HG02943 (cell line): ENCODE measurements around the gene TMC3.
A peak's percentile ranks its signal among the peaks of the same experiment; 100 is the strongest.

Experiments
- ATAC-seq: cut with Tn5 transposase; IDR thresholded peaks from one replicate; pipeline ENCODE4 v1.9.1; 2021; ENCODE audit warnings: mild to moderate bottlenecking, low read depth, moderate library complexity; ENCODE audit not compliant: unreplicated experiment

Gene TMC3

DNA sequence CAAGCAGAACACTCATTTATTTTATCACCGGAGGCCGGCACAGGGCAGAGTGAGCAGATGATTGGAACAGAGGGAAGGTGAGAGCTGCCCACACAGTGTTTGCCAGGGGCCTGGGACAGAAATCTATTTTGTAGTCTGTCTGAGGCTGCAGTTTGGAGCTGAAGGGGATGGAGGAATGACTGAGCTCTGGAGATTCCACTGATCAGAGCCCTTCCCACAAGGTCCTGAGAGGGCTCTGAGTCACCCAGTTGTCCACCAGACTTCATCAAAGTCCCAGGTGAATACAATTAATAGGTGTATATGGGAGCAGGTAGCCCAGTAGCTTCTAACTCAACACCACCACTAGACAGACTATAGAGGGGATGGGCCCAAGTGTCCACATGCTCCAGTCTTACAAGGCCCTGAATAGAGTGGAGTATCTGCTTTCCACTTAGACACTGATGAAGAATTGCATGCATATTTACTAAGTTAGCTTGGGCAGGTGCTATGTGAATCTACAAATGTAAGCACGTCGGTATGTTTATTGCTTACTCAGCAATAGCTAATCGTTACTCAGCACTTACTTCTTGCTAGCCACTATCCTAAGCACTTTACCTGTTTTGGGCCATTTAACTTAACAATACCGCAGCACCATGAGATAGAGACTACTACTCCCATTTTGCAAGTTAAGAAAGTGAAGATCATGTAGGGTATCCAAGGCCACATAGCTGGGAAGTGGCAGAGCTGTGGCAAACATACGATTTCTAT, 47.4 kb downstream of the TMC3 start:
- no peak for ATAC-seq

DNA sequence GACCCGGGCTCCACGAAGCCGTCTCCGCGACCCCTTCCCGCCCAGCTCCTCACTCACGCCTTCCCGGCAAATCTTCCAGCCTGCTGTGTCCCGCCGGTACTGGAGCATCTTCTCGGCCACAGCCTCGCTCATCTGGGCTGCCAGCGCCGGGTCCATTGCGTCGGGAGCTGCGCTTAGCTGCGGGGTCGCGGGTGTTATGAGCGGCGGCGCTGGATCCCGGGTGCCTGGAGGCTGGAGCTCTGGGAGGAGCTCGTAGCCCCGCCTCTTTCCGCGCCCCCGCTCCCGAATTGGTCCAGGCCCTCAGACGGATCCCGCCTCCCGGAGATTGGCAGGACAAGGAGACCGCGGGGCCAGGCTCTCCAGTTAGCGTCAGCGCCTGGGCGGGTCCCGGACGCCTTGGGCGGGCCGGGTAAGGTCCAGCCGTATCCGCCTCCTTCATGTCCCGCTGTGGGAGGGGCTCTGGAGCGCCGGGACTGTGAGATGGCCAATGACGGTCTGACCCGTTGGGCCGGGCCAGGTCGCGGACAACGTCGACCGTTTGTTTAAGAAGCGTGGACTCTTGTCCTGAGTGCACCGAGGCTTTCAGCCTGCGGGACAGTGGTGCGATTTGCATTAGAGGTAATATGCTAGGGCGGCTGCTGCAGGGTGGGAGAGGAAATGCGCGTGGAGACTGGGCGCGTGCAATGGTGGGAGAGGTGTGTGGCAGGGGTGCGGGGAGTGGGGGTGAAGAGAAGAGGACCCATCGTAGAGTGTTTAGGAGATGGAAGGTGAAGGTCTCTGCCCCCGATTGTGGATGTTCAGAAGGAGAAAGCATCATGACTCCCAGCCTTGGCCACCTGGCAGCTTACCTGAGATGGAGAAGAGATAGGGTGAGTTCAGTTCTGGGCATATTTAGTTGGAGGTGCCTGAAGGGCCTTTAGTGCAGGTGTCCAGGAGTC, 49.8 kb downstream of the TMC3 start, which contains the start of gene STARD5:
Gene STARD5, minus strand, starts transcription at position 198 of the 938 bp plus-strand sequence. Its CDS starts 42 bp downstream, at position 156.
- ATAC-seq, result peak; percentile 99

DNA sequence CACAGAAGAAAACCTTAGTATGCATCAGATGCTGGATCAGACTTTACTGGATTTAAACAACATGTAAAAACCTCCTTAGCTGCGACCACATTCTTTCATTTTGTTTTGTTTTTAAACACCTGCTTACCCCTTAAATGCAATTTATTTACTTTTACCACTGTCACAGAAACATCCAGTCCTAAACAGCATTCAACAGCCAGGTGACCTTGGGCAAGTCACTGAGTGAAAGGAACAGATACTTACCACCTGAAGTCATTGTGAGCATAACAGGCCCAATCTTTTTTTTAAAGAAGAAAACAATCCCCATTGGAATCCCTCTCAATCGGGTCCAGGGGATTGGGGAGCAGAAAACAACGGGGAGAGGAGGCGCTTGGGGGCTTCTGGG, 50.5 kb downstream of the TMC3 start:
- no peak for ATAC-seq

DNA sequence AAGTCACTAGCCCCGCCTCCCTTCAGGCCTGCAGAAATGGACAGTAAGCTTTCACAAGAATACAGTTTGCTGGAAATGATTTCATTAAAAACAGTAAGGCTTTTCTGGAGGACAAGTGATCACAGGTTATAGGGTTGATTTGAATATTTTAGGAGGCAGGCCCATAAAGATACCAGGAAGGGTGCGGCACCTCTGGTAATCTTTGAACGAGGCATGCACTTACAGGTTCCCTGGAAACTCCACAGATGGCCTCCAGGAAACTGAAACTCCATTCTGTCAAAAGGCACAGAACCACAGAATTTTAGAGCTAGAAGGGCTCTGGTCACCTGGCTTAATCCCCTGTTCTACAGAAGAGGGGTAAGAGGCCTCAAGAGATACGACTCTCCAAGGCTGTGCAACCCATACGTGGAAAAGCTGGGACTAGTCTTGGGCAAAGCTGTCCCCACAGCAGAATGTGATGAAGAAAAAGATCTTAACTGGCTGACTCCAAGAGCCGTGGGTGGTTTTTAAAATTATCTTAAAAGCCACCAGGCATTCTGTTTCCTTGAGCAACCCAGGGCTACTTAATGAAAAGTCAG, 51.2 kb downstream of the TMC3 start:
- ATAC-seq, result no peak

DNA sequence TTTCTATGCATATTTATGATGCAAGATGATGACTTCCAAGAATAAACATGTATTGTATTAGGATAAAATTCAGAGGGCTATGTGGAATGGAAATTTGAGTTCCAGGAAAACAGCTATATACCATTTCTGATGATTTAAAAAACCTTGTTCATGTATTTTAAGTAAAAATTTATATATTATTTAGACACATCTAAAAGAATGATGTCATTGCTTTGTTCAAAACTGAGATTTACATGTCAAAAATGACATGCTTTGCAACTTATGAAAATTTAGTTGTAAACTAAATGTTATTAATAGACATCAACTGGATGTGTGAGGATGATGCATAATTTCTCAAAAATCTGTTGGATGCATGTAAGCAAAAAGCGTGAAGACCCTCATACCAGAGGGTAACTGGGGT, 52.3 kb downstream of the TMC3 start:
- ATAC-seq, result no peak

DNA sequence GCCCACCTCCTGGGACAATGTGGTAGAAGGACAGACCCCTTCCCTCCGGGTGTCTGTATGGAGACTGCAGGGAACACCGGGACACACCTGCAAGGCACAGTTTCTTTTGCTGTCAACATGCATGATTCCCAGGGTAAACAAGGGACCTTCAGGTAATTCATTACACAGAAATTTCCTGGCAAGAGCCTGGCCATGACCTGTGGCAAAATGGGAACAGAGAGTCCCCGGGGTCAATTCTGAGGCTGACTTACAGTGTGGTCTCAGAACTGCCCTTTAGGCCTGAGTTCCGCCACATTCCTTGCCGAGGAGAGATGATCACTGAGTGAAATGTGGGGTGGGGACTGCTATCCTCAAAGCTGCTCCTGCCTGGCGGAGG, 56.4 kb downstream of the TMC3 start:
- ATAC-seq, result no peak

DNA sequence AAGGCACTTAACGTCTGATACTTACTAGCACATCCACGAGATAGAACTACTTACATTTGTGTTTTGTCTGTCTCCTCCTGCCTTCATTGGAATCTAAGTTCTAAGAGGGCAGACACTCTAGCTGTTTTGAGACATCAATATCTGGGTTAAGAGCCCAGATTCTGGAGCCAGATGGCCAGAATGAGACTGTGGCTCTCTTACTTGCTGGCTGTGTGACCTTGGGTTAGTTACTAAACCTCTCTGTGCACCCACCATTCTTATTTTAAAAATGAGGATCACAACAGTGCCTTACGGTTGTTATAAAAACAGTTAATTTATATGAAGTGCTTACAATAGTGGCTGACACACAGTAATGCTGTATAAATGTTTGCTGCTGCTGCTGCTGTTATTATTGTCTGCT, 57.7 kb downstream of the TMC3 start:
- ATAC-seq, result no peak

DNA sequence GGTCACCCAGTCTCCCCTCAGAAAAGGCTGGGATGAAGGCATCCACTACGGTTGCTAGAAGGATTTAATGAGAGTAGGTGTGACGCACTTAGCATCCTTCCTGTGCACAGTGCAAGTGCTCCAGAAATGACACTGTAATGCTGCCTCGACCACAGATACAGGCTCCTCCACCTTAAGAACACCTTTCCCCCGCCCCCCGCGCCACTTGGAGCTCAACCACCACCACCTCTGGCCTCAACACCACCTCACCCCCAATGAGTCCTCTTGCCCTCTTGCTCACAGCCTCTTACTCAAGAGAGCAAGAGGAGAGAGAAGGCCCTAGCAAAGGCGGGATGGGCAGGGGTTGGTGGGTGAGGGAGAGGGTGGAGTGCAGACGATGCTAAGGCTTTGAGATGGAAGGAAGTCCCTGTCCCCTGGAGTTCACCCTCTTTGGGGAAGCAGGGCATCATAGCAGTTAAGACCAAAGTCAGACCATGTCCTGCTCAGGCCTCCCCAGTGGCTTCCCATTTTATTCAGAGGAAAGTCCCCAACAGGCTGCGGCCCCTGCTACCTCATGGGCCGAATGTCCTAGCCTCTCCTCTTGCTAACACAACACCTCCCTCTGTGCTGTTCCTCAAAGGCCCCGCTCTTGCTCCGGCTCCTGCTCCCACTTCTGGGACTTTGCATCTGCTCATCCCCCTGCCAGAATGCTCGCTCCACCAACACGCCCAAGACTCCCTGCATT, 58.4 kb downstream of the TMC3 start:
- ATAC-seq, result no peak

DNA sequence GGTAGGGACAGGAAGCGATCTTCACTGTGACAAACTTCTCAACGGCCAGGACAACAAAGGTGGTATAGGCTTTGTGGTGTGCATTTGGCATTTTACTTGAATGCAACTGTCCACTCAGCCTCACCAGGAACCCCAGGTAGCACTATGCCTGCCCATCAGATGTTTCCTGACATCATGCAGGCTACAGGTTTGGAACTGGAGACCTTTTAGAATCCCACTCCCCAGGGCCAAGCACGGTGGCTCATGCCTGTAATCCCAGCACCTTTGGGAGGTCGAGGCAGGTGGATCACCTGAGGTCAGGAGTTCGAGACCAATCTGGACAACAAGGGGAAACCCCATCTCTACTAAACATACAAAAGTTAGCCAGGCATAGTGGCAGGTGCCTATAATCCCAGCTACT, 59.6 kb downstream of the TMC3 start:
- ATAC-seq, result no peak

DNA sequence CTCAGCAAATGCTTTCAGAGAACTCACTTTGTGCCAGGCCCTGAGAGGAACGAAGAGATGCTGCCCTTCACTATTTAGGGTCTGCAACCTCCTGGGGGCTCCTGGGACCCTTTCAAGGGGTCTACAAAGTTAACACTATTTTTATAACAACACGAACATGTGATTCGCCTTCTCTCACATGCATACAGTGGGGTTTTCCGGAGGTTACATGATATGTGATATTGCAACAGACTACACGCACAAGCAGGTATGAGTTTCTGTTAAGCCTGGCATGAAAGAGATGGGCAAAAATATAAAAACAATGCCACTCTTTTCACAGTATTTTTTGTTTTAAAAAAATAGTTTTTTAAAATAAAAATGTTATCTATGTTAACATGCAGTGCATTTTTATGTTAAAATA, 60.3 kb downstream of the TMC3 start:
- ATAC-seq, result no peak

DNA sequence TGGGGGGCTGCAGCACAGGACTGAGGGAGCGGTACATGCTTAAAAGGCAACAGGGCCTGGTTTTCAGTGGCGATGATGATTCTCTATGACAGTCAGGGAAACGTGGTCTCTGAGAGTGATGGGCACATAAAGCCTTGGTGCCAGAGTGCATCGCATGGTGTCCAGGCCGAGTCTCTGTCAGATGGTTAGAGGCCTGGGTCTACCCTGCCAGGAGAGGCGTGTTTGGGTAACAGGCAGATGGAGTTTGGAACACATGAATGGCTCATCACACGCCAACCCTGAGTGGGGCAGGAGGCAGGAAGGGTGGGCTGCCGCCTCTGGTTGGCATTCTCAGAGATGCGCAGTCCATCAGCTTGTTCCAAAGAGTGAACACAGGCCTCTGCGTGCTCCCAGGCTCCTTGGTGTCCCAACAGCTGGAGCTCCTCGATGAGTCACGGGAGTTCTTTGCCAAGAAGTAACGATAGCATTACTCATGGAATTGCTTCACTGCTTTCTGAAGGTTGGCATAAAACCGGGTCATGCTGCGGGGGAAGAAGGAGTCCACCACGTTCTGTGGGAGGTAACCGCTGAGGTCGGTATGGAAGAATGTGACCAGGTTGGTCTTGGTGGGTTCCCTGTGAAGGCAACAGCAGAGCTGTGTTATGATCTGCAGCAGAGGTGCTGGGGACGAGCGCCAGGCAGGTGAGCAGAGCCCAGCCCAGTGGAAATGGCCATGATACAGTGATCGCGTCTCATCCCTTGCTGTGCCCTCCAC, 61.0 kb downstream of the TMC3 start:
- ATAC-seq, result no peak

DNA sequence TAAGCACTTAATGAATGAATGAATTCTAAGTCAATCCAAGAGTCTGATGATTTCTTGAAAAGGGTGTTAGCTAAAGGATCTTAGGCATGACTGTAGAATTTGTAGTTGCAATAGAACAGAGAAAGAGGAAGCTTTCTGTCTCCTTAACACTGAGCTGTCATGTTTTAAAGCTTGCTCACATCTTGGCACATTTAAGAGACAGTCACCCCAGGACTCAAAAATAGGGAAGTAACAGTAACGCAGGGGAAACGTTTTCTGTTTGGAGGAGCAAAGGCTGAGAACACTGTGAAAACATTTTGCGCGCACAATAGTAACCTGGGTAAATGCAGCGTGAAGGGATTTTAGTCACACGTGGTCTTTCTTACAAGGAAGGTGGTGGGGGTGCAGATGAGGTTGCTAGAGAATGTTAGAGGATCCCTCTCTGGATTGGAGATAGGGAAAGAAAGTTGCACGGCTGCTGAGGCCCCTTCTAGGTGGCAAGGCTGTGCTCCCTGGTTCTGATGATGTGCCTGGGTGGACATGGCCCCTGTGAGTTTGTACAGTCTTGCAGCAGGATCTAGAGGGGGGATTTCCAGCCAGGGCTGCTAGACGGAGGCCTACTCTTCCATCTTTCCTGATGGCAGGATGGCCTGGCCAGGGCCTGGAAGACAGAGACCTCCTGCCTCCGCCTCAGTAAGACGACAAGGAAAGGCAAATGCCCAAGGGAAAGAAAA, 62.1 kb downstream of the TMC3 start:
- no peak for ATAC-seq

DNA sequence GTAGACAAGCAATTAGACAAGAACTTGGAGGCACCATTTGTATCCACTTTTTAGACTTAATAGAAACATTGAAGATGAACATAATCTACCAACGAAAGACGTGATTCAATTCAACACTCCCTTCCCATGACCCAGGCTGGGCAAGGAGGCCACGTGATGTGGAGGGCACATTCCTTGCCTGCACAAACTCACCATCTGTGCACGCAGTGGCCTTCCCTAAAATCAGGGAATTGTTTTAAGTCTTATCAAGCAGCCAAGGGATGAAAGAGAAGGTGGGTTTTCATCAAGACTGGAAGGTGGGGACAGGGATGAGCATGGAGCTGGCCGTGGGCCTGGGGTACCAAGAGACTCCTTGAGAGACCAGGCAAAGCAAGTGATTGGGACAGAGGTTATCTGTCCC, 63.5 kb downstream of the TMC3 start:
- no peak for ATAC-seq

DNA sequence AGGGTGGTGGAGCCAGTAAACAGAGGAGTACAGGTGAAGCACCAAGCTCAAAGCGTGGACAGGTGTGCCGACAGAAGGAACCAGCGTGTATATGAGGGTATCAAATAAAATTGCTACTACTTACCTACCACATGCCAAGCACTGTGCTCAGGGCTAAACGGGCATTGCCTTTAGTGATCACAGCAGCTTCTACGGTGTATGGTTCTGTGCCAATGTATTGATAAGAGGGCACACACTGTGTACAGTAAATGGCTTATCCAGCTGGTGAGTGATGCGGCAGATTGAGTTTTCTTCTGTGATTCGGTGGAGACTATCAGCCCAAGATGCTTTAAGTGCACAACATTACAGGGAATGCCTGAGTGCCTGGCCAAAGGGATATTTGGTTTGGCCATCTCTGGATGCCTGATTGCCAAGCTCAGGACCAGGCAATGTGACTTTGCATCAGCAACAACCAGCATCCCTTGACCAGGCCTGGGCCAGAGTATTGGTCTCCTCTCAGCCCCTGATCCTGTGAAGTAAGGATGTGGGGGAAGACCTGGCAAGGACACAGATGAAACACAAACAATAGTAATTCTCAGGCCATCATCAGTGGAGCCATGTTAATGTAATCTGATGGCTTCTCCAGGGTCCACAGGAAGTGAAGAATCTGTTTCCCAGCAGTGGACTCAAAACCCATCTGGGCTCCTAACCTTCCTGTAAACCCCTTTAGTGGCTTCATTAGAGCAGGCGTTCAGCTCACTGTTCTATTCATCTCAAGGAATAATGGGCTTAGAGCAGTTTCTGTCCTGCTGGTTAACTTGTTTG, 64.2 kb downstream of the TMC3 start:
- ATAC-seq, result no peak

DNA sequence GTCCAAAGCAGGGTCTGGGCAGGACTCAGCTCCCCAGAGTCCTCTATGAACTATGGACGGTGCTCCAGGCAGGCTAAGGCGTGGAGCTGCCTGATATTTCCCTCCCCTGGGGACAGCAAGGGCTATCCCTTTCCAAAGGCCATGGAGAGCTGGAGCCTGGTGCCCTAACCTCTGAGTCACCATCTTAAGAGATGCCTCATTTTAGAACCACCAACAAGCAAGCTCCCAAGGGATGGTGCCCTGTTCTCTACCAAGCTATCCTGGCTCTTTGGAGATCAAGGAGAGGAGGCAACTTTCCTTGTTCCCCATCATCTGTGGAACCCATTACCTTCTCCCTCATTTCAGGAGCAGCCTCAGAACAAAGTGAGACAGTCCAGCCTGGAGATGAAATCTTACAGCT, 65.8 kb downstream of the TMC3 start:
- ATAC-seq, result no peak

DNA sequence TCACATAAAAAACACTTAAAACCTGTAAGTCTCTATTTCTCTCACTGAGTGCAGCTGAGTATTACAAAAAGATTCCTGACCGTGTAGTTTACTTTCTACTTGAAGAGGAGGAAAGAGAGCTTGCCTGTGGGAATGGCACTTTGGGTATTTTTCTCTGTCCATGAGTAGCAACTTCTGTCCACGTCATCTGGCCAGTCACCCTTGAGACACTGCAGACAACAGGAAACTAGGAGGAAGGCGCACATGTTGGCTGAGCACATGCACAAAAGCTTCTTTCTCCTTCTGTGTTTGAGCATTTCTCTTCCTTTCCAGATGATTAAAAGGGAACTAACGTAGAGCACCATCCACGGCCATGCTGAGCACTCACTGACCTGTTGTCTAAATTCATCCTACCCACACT, 69.8 kb downstream of the TMC3 start:
- ATAC-seq, result no peak

DNA sequence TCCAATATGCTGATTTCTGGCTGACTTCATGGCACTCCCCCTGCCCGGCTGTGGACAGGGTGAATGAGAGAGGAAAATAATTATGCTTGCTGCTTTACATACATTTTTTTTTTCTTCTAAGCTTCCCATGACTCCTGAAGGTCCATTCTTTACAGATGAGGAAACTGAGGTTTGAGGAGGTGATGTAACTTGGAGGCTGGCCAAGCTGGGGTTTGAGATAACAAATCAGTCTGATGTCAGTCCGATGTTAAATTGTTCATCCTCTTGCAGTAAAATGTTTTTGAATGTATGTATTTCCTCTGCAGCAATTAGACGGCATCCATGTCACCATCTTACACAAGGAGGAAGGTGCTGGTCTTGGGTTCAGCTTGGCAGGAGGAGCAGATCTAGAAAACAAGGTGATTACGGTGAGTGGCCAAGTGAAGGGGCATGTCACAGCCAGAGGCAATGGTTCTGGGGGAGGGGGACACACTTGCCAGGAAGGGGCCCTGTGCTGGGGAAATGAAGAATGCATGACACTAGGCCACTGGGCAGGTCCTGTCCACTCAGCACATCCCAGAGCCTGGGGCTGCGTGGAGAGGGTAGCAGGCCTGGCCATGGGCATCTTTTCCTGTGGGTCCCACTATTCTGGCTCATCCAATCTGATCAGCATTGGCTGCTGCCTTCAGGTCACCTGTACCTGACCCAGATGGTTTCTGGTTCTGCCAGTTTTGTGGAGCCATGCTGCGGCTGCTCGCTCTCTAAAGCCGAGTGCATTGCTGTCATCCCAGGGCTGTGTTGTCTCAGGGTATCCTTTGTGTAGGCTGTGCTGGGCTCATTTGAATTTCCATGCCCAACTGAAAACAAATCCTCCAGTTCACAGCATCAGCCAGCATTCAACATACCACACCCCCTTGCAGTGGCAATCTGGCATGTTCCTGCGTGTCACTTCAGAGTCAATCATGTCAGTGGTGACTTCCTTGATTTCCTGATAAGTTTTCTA, 70.5 kb downstream of the TMC3 start:
- ATAC-seq, result no peak
